Mesodermal cell (in vitro differentiated cells): ENCODE results near the gene PCMTD2.

Experiments used
- H3K27ac ChIP-seq: 2 replicates; pipeline ENCODE4 v1.7.0; 2013; ENCODE audit warnings: mild to moderate bottlenecking, low read depth, low read length, moderate library complexity; ENCODE audit not compliant: severe bottlenecking
- H3K36me3 ChIP-seq: 2 replicates; pipeline ENCODE4 v1.7.1; 2013; ENCODE audit warnings: mild to moderate bottlenecking, low read length, moderate library complexity; ENCODE audit not compliant: control insufficient read depth, insufficient read depth
- H3K4me1 ChIP-seq: one replicate; pipeline ENCODE4 v1.7.1; 2013; ENCODE audit warnings: mild to moderate bottlenecking, low read length; ENCODE audit not compliant: insufficient read depth, control insufficient read depth, poor library complexity, severe bottlenecking
- H3K4me3 ChIP-seq: 2 replicates; pipeline ENCODE4 v1.7.0; 2013; ENCODE audit warnings: low read length, control low read depth, mild to moderate bottlenecking; ENCODE audit not compliant: insufficient read depth, poor library complexity, severe bottlenecking; ENCODE audit errors: extremely low read depth
- H3K9me3 ChIP-seq: 2 replicates; pipeline ENCODE4 v1.7.1; 2013; ENCODE audit warnings: mild to moderate bottlenecking, low read length, moderate library complexity; ENCODE audit not compliant: control insufficient read depth
- WGBS, 2 experiments: methylation state at CpG; one replicate each; pipeline ENCODE4 v1.1.5; 2013; ENCODE audit warnings: missing lambda C conversion rate in 2 of 2; ENCODE audit not compliant: insufficient coverage in 2 of 2; 5-methylcytosine and 5-hydroxymethylcytosine counted together

PCMTD2 gene

GRCh38 chr20:64224351-64225170 is 31.0 kb upstream of the PCMTD2 start:
- WGBS, 2 experiments, result 91 to 92% methylated on average over 9 of the region's 10 CpGs
- peaks cover 17% of the 10 kb centered on the region for H3K4me1 ChIP-seq
- H3K9me3 ChIP-seq, result no peaks in the 10 kb centered on the region
- H3K4me3 ChIP-seq, result no peak overlapping the region
- H3K36me3 ChIP-seq, result no peaks in the 10 kb centered on the region
- peak overlapping the region; percentile 64 for H3K27ac ChIP-seq

- Histone ChIP-seq H3K27ac (no peak overlapping the region), H3K9me3 (no peaks in the 10 kb centered on the region), H3K4me3 (no peak overlapping the region), H3K4me1 (peaks cover 17% of the 10 kb centered on the region), H3K36me3 (no peaks in the 10 kb centered on the region)
- WGBS, 2 experiments, result 85 to 88% methylated on average over 11 of the region's 14 CpGs
These were observed 30.4 kb upstream of the PCMTD2 start for GRCh38 chr20:64225171-64225595.

GRCh38 chr20:64225828-64226598 is 29.5 kb upstream of the PCMTD2 start:
- Histone ChIP-seq H3K9me3 (no peaks in the 10 kb centered on the region), H3K36me3 (no peaks in the 10 kb centered on the region), H3K4me3 (no peak overlapping the region), H3K4me1 (peaks cover 17% of the 10 kb centered on the region), H3K27ac (no peak overlapping the region)
- 84 to 97% methylated on average over 12 of the region's 14 CpGs for WGBS, 2 experiments

- Histone ChIP-seq H3K9me3 (no peaks in the 10 kb centered on the region), H3K4me1 (peaks cover 17% of the 10 kb centered on the region), H3K36me3 (no peaks in the 10 kb centered on the region), H3K4me3 (no peak overlapping the region), H3K27ac (no peak overlapping the region)
- WGBS, 2 experiments, result 91 to 94% methylated on average over 10 to 23 of the region's 25 CpGs
These were observed 28.6 kb upstream of the PCMTD2 start for GRCh38 chr20:64226686-64227580.

GRCh38 chr20:64228086-64228653 is 27.4 kb upstream of the PCMTD2 start:
- WGBS, 2 experiments, result 88 to 93% methylated on average over 6 to 7 of the region's 8 CpGs
- Histone ChIP-seq H3K4me1 (peaks cover 16% of the 10 kb centered on the region), H3K4me3 (no peak overlapping the region), H3K27ac (no peak overlapping the region), H3K36me3 (no peaks in the 10 kb centered on the region), H3K9me3 (no peaks in the 10 kb centered on the region)

GRCh38 chr20:64228751-64229506 is 26.6 kb upstream of the PCMTD2 start:
- peaks cover 9% of the 10 kb centered on the region for H3K4me1 ChIP-seq
- no peak overlapping the region for H3K4me3 ChIP-seq
- no peaks in the 10 kb centered on the region for H3K36me3 ChIP-seq
- no peak overlapping the region for H3K27ac ChIP-seq
- H3K9me3 ChIP-seq, result peaks cover 3% of the 10 kb centered on the region
- WGBS, 2 experiments, result 84% methylated on average over 10 to 12 of the region's 14 CpGs

- Histone ChIP-seq H3K4me3 (no peak overlapping the region), H3K36me3 (no peaks in the 10 kb centered on the region), H3K27ac (no peak overlapping the region), H3K4me1 (peaks cover 2% of the 10 kb centered on the region), H3K9me3 (peaks cover 4% of the 10 kb centered on the region)
- 91 to 96% methylated on average over 5 to 6 of the region's 8 CpGs for WGBS, 2 experiments
These were observed 26.0 kb upstream of the PCMTD2 start for GRCh38 chr20:64229507-64230061.

GRCh38 chr20:64230461-64231145 is 24.9 kb upstream of the PCMTD2 start:
- H3K27ac ChIP-seq, result no peak overlapping the region
- H3K4me3 ChIP-seq, result no peak overlapping the region
- WGBS, 2 experiments, result 79 to 87% methylated on average over 14 to 21 of the region's 22 CpGs

More at GRCh38 chr20:64230461-64231145, 24.9 kb upstream of the PCMTD2 start:
- Histone ChIP-seq H3K4me1 (no peaks in the 10 kb centered on the region), H3K9me3 (peaks cover 4% of the 10 kb centered on the region), H3K36me3 (no peaks in the 10 kb centered on the region)
